ENCODE measurements around the gene KDR.

The KDR gene

DNA sequence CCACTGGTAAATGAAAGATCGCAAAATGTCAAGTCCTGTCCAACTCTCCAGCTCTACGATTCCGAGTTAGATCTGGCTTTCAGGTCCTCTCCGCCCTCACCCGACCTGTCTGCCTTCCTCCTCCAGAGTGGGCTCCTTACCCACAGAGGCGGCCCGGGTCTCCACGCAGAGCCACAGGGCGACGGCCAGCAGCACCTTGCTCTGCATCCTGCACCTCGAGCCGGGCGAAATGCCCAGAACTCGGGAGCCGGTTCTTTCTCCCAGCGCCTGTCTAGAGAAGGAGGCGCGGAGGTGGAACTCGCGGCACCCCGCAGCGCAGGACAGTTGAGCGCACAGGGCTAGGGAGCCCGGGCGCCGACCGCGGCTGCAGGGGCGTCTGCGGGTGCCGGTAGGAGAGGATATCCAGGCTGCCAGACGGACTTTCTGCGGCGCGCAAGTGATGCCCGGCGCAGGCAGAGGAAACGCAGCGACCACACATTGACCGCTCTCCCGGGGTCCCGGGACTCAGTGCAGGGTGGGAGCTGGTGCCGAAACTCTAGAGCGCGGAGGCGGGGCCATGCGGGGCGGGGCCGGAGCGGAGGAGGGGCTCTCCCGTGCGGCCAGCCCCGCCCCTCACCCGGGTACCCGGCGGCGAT, at the start of gene KDR:
Gene KDR (minus strand): TSS at position 509 of the 635 bp plus-strand sequence. CDS start 302 bp downstream, at position 207.
- no peak for DNase-seq

DNA sequence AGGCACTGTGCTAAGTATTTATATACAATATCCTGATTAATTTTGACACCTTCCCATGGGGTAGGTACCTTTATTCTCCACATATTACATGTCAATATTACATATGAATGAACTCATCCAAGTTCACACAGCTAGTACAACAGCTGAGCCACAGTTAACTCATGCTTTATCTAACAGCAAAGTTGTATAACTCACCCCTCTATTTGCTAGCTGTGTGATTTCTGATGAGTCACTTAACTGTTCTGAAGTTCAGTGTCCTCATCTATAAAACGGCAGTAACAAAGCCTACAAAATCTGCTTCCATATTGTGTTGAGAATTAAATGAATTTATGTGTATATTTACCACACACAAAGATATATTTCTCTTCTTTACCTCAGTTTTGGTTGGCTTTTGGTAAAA, 48.2 kb upstream of the KDR start:
- no peak for DNase-seq

GRCh38 chr4:55172694-55173287, 47.4 kb upstream of the KDR start:
- DNase-seq, result no peak

DNA sequence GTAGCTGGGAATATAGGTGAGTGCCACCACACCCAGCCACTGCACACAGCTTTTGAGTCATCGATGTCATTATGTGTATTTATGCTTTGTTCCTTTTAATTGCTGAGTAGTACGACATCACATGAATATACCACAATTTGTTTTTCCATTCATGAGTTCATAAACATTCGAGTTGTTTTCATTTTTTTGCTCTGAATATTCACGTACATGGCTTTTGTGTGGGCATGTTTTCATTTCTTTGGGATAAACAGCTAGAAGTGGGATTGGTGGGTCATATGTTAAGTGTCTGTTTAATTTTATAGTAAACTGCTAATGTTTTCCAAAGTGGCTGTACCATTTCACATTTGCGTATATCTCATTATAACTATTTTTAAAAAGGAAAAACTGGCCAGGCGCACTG, 45.1 kb upstream of the KDR start:
- DNase-seq, result no peak

GRCh38 chr4:55169352-55169961, 44.1 kb upstream of the KDR start:
- no peak for DNase-seq

GRCh38 chr4:55162396-55162795, 37.0 kb upstream of the KDR start:
- DNase-seq, result no peak

GRCh38 chr4:55161739-55162138, 36.3 kb upstream of the KDR start:
- no peak for DNase-seq

DNA sequence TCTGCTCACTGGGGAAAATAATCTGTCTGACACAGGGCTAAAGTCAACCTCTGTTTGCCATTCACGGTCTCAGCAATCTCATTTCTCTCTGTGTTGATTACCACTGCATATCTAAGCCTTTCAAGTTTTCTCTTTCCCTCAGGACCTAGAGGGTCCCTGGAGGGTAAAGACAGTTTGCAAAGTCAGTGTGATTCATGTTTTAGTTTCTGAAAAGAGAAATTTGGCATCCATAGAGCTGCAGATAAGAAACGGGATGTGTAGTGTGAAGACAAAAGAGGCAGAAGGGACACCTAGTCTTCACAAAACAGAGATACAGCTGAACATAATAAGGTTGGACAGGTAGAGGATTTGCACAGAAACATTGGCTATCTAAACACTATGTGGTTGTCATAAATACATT, 34.5 kb upstream of the KDR start:
- DNase-seq, result no peak

GRCh38 chr4:55158957-55159356, 33.6 kb upstream of the KDR start:
- no peak for DNase-seq

DNA sequence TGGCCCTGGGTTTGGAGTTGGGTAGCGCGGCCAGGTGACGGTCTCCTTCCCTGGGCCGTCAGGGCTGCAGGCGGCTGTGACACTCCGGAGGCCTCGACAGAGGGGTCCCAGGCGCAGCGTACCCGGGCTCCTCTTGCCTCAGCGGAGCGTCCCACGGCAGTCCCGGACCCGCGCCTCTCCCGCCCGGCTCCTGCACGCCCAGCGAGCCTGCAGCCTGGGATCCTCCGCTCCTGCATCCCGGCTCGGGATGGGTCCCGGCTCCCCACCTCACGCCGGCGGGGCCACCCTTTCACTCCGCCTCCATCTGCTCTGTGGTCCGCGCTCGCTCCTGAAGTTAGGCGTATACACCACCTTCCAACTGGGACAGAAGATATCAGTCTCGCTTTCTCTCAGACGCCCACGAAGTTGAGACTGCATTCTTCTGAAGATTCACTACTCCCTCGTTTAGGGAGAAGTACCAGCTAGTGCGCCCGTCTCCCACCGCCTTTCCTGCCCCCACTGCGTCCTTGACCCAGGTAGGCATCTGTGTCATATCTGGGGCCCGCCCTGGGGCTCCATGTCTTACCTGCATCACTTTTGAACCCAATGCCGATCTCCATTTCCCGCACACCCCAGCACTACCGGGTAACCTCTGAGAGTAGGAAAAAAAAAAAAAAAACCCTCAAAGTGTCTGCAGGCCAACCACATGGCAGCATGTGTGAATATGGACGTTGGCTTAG, 32.3 kb upstream of the KDR start:
- no peak for DNase-seq

GRCh38 chr4:55154933-55155332, 29.5 kb upstream of the KDR start:
- no peak for DNase-seq

- DNase-seq, result no peak
These were observed 29.0 kb upstream of the KDR start for GRCh38 chr4:55154290-55154880.

DNA sequence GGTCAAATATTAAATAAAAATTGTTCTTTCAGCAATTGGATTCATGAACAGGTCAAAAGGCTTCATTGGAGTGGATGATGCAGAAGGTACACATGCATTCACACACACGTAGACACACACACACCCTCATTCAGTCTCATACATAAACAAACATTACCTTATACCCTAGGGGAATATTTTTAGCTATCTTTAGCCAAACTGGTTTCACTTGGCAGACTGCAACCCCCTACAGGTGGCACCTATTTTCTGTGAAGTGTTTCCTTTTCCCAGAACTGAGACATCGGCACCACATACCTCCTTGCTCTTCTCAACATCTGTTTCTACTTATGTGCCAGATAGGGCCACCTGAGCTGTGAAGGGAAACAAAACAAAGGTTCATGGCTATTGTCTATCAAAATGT, 18.5 kb upstream of the KDR start:
- DNase-seq, result no peak

GRCh38 chr4:55138367-55138766, 13.0 kb upstream of the KDR start:
- no peak for DNase-seq

GRCh38 chr4:55136634-55137033, 11.2 kb upstream of the KDR start:
- no peak for DNase-seq

DNA sequence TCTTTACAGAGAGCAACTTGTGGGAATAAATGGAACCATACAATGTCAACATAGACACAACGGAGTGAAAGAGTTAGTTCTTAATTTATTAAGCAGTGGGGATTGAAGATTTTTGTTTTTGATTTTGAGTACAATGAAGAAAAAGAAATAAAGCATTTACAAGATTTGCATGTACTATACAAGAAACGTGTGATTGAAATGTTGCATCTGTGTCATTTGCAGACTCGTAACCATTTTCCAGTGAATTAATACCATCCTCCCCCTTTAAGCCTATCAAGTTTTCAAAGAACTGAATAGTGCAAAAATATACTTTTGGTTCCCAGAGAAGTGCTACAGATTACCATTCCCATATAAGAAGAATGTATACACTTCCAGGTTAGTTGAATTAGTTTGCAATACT, 8.6 kb upstream of the KDR start:
- DNase-seq, result no peak

GRCh38 chr4:55132775-55133174, 7.4 kb upstream of the KDR start:
- no peak for DNase-seq

DNA sequence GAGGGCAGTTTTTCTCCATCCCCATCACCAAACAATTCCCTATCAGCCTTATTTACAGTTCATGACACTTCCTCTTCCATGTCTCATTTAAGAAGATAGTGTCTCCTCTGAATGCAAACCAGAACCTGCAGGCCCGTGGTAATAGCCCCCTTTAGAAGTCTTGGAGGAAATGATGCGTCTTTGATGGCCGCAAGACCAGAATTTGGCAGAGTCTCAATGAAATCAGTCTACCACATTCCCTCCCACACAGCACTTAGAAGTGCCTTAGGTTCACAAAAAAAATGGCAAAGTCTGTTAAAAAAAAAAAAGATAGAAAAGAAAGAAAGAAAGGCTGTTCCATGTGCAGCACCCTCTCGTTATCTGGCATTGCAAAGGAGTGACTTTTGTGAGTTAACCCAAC, 2.1 kb upstream of the KDR start:
- no peak for DNase-seq

DNA sequence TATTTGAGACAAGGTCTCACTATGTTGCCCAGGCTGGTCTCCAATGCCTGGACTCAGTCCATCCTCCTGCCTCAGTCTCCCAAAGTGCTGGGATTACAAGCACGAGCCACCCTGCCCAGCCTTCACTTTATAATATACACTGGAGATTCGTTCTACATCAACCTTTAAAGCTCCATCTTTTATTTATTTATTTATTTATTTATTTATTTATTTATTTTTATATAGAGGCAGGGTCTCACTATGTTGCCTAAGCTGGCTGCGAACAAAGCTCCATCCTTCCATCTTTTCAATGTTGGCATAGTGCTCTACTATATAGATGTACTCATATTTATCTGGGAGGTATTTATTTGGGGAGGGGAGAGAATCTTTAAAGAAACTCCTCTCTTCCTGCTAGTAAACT, 1.7 kb upstream of the KDR start:
- no peak for DNase-seq

GRCh38 chr4:55125763-55126541, 557 bp upstream of the KDR start:
- DNase-seq, result no peak

- DNase-seq, result no peak
These were observed 896 bp downstream of the KDR start for GRCh38 chr4:55124322-55125076.

- no peak for DNase-seq
These were observed 1.6 kb downstream of the KDR start for GRCh38 chr4:55123791-55124190.
